ENCODE data around the gene IFT43.
A peak's percentile ranks its signal among the peaks of the same experiment; 100 is the strongest.

The IFT43 gene

GRCh38 chr14:76050797-76051392 lies 65.3 kb downstream of the IFT43 start:
- peak; percentile 62 to 89 for DNase-seq
- no peak overlapping the region for H4K91ac ChIP-seq (ENCODE audit: low read depth, low read length)
- no peak overlapping the region for H2BK120ac ChIP-seq (ENCODE audit: insufficient read depth, low read length, poor library complexity)
- H3K79me2 ChIP-seq (ENCODE audit: control insufficient read depth, insufficient read depth, low read length, poor library complexity), result no peaks in the 10 kb centered on the region
- H3K79me1 ChIP-seq (ENCODE audit: low read length), result no peaks in the 10 kb centered on the region
- no peak overlapping the region for H2AFZ ChIP-seq (ENCODE audit: insufficient read depth, low read length, poor library complexity)
- no peak overlapping the region for H3K14ac ChIP-seq (ENCODE audit: low read length)
- no peak overlapping the region for H2BK12ac ChIP-seq (ENCODE audit: low read length)
- no CpG with 5 or more reads among the region's 3 CpGs for WGBS (ENCODE audit: extremely low coverage, insufficient coverage, insufficient read length)
- no peak overlapping the region for H3K18ac ChIP-seq (ENCODE audit: low read length)
- H4K12ac ChIP-seq (ENCODE audit: low read depth, low read length), result no peak overlapping the region
- H3K23ac ChIP-seq (ENCODE audit: low read length), result no peak overlapping the region
- H3K4me3 ChIP-seq (ENCODE audit: low read depth, low read length), result no peak overlapping the region
- H3K9ac ChIP-seq (ENCODE audit: low read length), result no peak overlapping the region
- H2BK5ac ChIP-seq (ENCODE audit: low read depth, low read length, poor library complexity), result no peak overlapping the region
- no peaks in the 10 kb centered on the region for H3K27me3 ChIP-seq (ENCODE audit: insufficient read depth, low read length)
- H3K27ac ChIP-seq (ENCODE audit: low read depth, low read length), result no peak overlapping the region
- no peaks in the 10 kb centered on the region for H3K36me3 ChIP-seq (ENCODE audit: control insufficient read depth in 1 of 2, insufficient read depth in 2 of 2, low read length in 2 of 2)
- H3K9me3 ChIP-seq (ENCODE audit: insufficient read depth, low read depth, low read length), result no peaks in the 10 kb centered on the region
- no peak overlapping the region for H3K4me2 ChIP-seq (ENCODE audit: low read length)
- no peaks in the 10 kb centered on the region for H3K4me1 ChIP-seq (ENCODE audit: control insufficient read depth in 1 of 2, insufficient read depth in 2 of 2, low read length in 2 of 2)
- H2AK5ac ChIP-seq (ENCODE audit: low read length), result no peak overlapping the region
- no peak overlapping the region for H4K8ac ChIP-seq (ENCODE audit: low read depth, low read length)
- H3K4ac ChIP-seq (ENCODE audit: low read depth, low read length), result no peak overlapping the region

GRCh38 chr14:76051717-76052465 lies 66.3 kb downstream of the IFT43 start:
- WGBS (ENCODE audit: extremely low coverage, insufficient coverage, insufficient read length), result no CpG with 5 or more reads among the region's 12 CpGs
- H3K18ac ChIP-seq (ENCODE audit: low read length), result no peak overlapping the region

GRCh38 chr14:76053572-76054355 lies 68.2 kb downstream of the IFT43 start:
- no peak overlapping the region for H3K9ac ChIP-seq (ENCODE audit: low read length)
- DNase-seq, result peak; percentile 31 to 65
- H3K36me3 ChIP-seq (ENCODE audit: control insufficient read depth in 1 of 2, insufficient read depth in 2 of 2, low read length in 2 of 2), result no peaks in the 10 kb centered on the region
- no peak overlapping the region for H3K4me3 ChIP-seq (ENCODE audit: low read depth, low read length)
- WGBS (ENCODE audit: extremely low coverage, insufficient coverage, insufficient read length), result no CpG with 5 or more reads among the region's 15 CpGs
- H4K12ac ChIP-seq (ENCODE audit: low read depth, low read length), result no peak overlapping the region
- no peak overlapping the region for H2BK120ac ChIP-seq (ENCODE audit: insufficient read depth, low read length, poor library complexity)
- no peak overlapping the region for H3K4me2 ChIP-seq (ENCODE audit: low read length)
- H2BK5ac ChIP-seq (ENCODE audit: low read depth, low read length, poor library complexity), result no peak overlapping the region
- no peaks in the 10 kb centered on the region for H3K79me1 ChIP-seq (ENCODE audit: low read length)
- no peaks in the 10 kb centered on the region for H3K4me1 ChIP-seq (ENCODE audit: control insufficient read depth in 1 of 2, insufficient read depth in 2 of 2, low read length in 2 of 2)
- no peak overlapping the region for H3K27ac ChIP-seq (ENCODE audit: low read depth, low read length)
- no peak overlapping the region for H4K8ac ChIP-seq (ENCODE audit: low read depth, low read length)
- no peak overlapping the region for H4K91ac ChIP-seq (ENCODE audit: low read depth, low read length)
- no peaks in the 10 kb centered on the region for H3K9me3 ChIP-seq (ENCODE audit: insufficient read depth, low read depth, low read length)
- H3K79me2 ChIP-seq (ENCODE audit: control insufficient read depth, insufficient read depth, low read length, poor library complexity), result no peaks in the 10 kb centered on the region
- H2AFZ ChIP-seq (ENCODE audit: insufficient read depth, low read length, poor library complexity), result no peak overlapping the region
- H3K23ac ChIP-seq (ENCODE audit: low read length), result no peak overlapping the region
- no peaks in the 10 kb centered on the region for H3K27me3 ChIP-seq (ENCODE audit: insufficient read depth, low read length)
- H2AK5ac ChIP-seq (ENCODE audit: low read length), result no peak overlapping the region
- no peak overlapping the region for H3K4ac ChIP-seq (ENCODE audit: low read depth, low read length)
- H2BK12ac ChIP-seq (ENCODE audit: low read length), result no peak overlapping the region
- H3K18ac ChIP-seq (ENCODE audit: low read length), result no peak overlapping the region
- no peak overlapping the region for H3K14ac ChIP-seq (ENCODE audit: low read length)

More at GRCh38 chr14:76051717-76052465, 66.3 kb downstream of the IFT43 start:
- H2BK12ac ChIP-seq (ENCODE audit: low read length), result no peak overlapping the region
- no peak overlapping the region for H3K4me3 ChIP-seq (ENCODE audit: low read depth, low read length)
- H3K36me3 ChIP-seq (ENCODE audit: control insufficient read depth in 1 of 2, insufficient read depth in 2 of 2, low read length in 2 of 2), result no peaks in the 10 kb centered on the region
- H4K8ac ChIP-seq (ENCODE audit: low read depth, low read length), result no peak overlapping the region
- no peaks in the 10 kb centered on the region for H3K79me2 ChIP-seq (ENCODE audit: control insufficient read depth, insufficient read depth, low read length, poor library complexity)
- H3K9ac ChIP-seq (ENCODE audit: low read length), result no peak overlapping the region
- no peak overlapping the region for H2BK120ac ChIP-seq (ENCODE audit: insufficient read depth, low read length, poor library complexity)
- H3K4ac ChIP-seq (ENCODE audit: low read depth, low read length), result no peak overlapping the region
- H3K9me3 ChIP-seq (ENCODE audit: insufficient read depth, low read depth, low read length), result no peaks in the 10 kb centered on the region
- no peak overlapping the region for H3K14ac ChIP-seq (ENCODE audit: low read length)
- H3K4me1 ChIP-seq (ENCODE audit: control insufficient read depth in 1 of 2, insufficient read depth in 2 of 2, low read length in 2 of 2), result no peaks in the 10 kb centered on the region
- no peak overlapping the region for H3K23ac ChIP-seq (ENCODE audit: low read length)
- H2AK5ac ChIP-seq (ENCODE audit: low read length), result no peak overlapping the region
- H4K91ac ChIP-seq (ENCODE audit: low read depth, low read length), result no peak overlapping the region
- DNase-seq, result peak; percentile 72 to 95
- H3K27ac ChIP-seq (ENCODE audit: low read depth, low read length), result no peak overlapping the region
- H3K4me2 ChIP-seq (ENCODE audit: low read length), result no peak overlapping the region
- no peak overlapping the region for H4K12ac ChIP-seq (ENCODE audit: low read depth, low read length)
- no peak overlapping the region for H2BK5ac ChIP-seq (ENCODE audit: low read depth, low read length, poor library complexity)
- H3K27me3 ChIP-seq (ENCODE audit: insufficient read depth, low read length), result no peaks in the 10 kb centered on the region
- no peaks in the 10 kb centered on the region for H3K79me1 ChIP-seq (ENCODE audit: low read length)
- no peak overlapping the region for H2AFZ ChIP-seq (ENCODE audit: insufficient read depth, low read length, poor library complexity)

- Histone ChIP-seq H3K18ac (ENCODE audit: low read length) (no peak overlapping the region), H2AK5ac (ENCODE audit: low read length) (no peak overlapping the region), H3K4me1 (ENCODE audit: control insufficient read depth in 1 of 2, insufficient read depth in 2 of 2, low read length in 2 of 2) (no peaks in the 10 kb centered on the region), H3K9me3 (ENCODE audit: insufficient read depth, low read depth, low read length) (no peaks in the 10 kb centered on the region), H3K79me1 (ENCODE audit: low read length) (no peaks in the 10 kb centered on the region), H3K27ac (ENCODE audit: low read depth, low read length) (no peak overlapping the region), H3K9ac (ENCODE audit: low read length) (no peak overlapping the region), H2BK120ac (ENCODE audit: insufficient read depth, low read length, poor library complexity) (no peak overlapping the region), H3K23ac (ENCODE audit: low read length) (no peak overlapping the region), H4K12ac (ENCODE audit: low read depth, low read length) (no peak overlapping the region), H2BK12ac (ENCODE audit: low read length) (no peak overlapping the region), H3K79me2 (ENCODE audit: control insufficient read depth, insufficient read depth, low read length, poor library complexity) (no peaks in the 10 kb centered on the region), H3K36me3 (ENCODE audit: control insufficient read depth in 1 of 2, insufficient read depth in 2 of 2, low read length in 2 of 2) (no peaks in the 10 kb centered on the region), H2BK5ac (ENCODE audit: low read depth, low read length, poor library complexity) (no peak overlapping the region), H3K14ac (ENCODE audit: low read length) (no peak overlapping the region), H4K8ac (ENCODE audit: low read depth, low read length) (no peak overlapping the region), H3K27me3 (ENCODE audit: insufficient read depth, low read length) (no peaks in the 10 kb centered on the region), H3K4me2 (ENCODE audit: low read length) (no peak overlapping the region), H4K91ac (ENCODE audit: low read depth, low read length) (no peak overlapping the region), H3K4me3 (ENCODE audit: low read depth, low read length) (no peak overlapping the region), H2AFZ (ENCODE audit: insufficient read depth, low read length, poor library complexity) (no peak overlapping the region), H3K4ac (ENCODE audit: low read depth, low read length) (no peak overlapping the region)
- no peak for DNase-seq
- WGBS (ENCODE audit: extremely low coverage, insufficient coverage, insufficient read length), result no CpG with 5 or more reads among the region's 3 CpGs
Measured at GRCh38 chr14:76055330-76055729, 69.8 kb downstream of the IFT43 start.
